Measurements from ENCODE around the gene PCBD2. TPM values are rescaled to one million over a fixed set of nuclear protein-coding genes. Genes with fewer than 3 reads are reported as not detected.

PCBD2 gene
- total and polyA plus RNA-seq, 2 of the 4 experiments (the other 2 are of a cell fraction) = 2.2 to 2.7 TPM

DNA sequence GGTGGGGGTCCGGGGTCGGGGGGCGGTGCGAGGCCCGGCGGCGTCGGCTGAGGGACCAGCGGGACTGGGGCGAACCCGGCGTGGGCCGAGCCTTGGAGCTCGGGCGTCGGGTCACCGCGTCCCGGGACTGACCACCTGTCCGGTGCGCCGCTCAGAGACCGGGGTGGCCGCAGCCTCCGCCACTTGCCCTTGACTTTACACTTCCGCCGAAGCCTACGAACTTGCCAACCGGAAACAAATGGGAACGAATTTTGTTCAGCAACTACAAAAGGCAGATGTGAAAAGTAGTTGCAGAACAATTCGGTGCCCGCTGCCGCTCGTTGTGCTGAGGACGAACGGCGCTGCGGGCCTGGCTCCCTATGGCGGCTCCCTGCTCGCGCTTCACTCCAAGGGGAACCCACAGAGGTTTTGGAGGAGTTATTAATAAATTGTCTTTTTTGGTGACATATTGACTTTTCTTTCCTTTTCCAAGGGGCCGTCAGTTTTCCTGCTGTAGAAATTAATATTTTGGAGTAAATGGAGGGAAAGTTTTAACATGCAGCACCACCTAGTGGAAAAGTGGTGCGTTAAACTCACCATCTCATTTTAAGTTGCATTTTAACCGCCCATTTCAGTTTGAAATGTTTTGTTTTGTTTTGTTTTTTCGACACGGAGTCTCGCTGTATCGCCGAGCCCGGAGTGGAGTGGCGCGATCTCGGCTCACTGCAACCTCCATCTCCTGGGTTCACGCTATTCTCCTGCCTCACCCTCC, 490 bp downstream of the PCBD2 start:
- peak overlapping the region; percentile 68 for H3K9ac ChIP-seq (ENCODE audit: low read depth, low read length)
- CTCF ChIA-PET = interaction anchor here (0.6 to 1.3 kb wide), 4 partner anchors 42 to 289 kb away, joined by 3 to 5 read pairs (median 4); no protein-coding TSS in a partner anchor
- H3K23ac ChIP-seq (ENCODE audit: low read depth, low read length) = peak overlapping the region; percentile 4; the same call in 1 of the 2 replicates
- no peaks in the 10 kb centered on the region for H3K9me3 ChIP-seq (ENCODE audit: control insufficient read depth, insufficient read depth, low read length)
- H2AK5ac ChIP-seq (ENCODE audit: low read depth, low read length) = no peak overlapping the region
- H3K4ac ChIP-seq (ENCODE audit: low read depth, low read length) = peak overlapping the region; percentile 80
- no peak overlapping the region for H2BK20ac ChIP-seq (ENCODE audit: low read depth, low read length)
- peak overlapping the region; percentile 80 for H3K4me3 ChIP-seq (ENCODE audit: insufficient read depth, low read depth, low read length)
- peak overlapping the region; percentile 97 for H2AK9ac ChIP-seq (replicated peaks; ENCODE audit: low read depth, low read length, poor library complexity)
- dilution Hi-C loops (cut with HindIII; ENCODE audit: low sequenced_read_pairs, unreplicated experiment) (no loop called here), in situ Hi-C loops (cut with MboI; ENCODE audit: low sequenced_read_pairs) (no loop called here), intact Hi-C loops (cut with micrococcal nuclease) (loop anchor here (1.0 to 5.0 kb wide), 5 partner anchors 31 to 427 kb away; partner anchors contain the start of genes CAMLG and TXNDC15)
- peaks cover 2% of the 10 kb centered on the region for H3K36me3 ChIP-seq (ENCODE audit: control insufficient read depth, insufficient read depth, low read length)
- H3K9me1 ChIP-seq (ENCODE audit: insufficient read depth, low read length) = no peaks in the 10 kb centered on the region
- H3K27me3 ChIP-seq (ENCODE audit: control insufficient read depth, insufficient read depth, low read length) = no peaks in the 10 kb centered on the region
- H3K79me1 ChIP-seq (ENCODE audit: low read depth in 1 of 2, low read length in 2 of 2) = peaks cover 6 to 19% of the 10 kb centered on the region in 2 experiments
- H4K5ac ChIP-seq (ENCODE audit: low read depth, low read length) = peak overlapping the region; percentile 22
- peak overlapping the region; percentile 92 for H2BK5ac ChIP-seq (ENCODE audit: low read depth, low read length, poor library complexity, severe bottlenecking)
- H2AFZ ChIP-seq (replicated peaks; ENCODE audit: low read length, poor library complexity) = peak overlapping the region; percentile 99
- peak overlapping the region; percentile 64; the same call in 1 of the 2 replicates for H2BK120ac ChIP-seq (ENCODE audit: low read depth, low read length)
- POLR2A ChIA-PET (ENCODE audit: unreplicated experiment) = no interaction called here
- DNase-seq = peak; percentile 74
- H3K27ac ChIP-seq (ENCODE audit: insufficient read depth, low read length) = peak overlapping the region; percentile 91
- 0 out of 2 replicates have a peak overlapping the region, but pooled peaks have one; percentile 73 for H4K91ac ChIP-seq (ENCODE audit: insufficient read depth, low read depth, low read length)
- H4K20me1 ChIP-seq (ENCODE audit: insufficient read depth, low read length) = peaks cover 3% of the 10 kb centered on the region; the same call in 1 of the 2 replicates
- H2BK15ac ChIP-seq (ENCODE audit: low read depth, low read length) = no peak overlapping the region; the same call in 2 of the 3 replicates
- 0% methylated on average over 6 of the region's 54 CpGs; no CpG with 5 or more reads in 1 of the 2 experiments for WGBS, 2 experiments (ENCODE audit: extremely low coverage in 2 of 2, insufficient read length in 1 of 2)
- no TSS peak for BruUV-seq (replicated peaks)
- no peak overlapping the region for H3K18ac ChIP-seq (ENCODE audit: low read depth, low read length)
- H3K56ac ChIP-seq (ENCODE audit: extremely low read depth, insufficient read depth, low read length) = peak overlapping the region; percentile 69; the same call in 1 of the 2 replicates
- TF ChIP-seq, protein P1, sequence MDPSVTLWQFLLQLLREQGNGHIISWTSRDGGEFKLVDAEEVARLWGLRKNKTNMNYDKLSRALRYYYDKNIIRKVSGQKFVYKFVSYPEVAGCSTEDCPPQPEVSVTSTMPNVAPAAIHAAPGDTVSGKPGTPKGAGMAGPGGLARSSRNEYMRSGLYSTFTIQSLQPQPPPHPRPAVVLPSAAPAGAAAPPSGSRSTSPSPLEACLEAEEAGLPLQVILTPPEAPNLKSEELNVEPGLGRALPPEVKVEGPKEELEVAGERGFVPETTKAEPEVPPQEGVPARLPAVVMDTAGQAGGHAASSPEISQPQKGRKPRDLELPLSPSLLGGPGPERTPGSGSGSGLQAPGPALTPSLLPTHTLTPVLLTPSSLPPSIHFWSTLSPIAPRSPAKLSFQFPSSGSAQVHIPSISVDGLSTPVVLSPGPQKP (IDR thresholded peaks at IDR 0.05; ENCODE audit: borderline replicate concordance, low read depth, low read length) = no peak
- TF ChIP-seq MAZ (IDR thresholded peaks at IDR 0.05; ENCODE audit: borderline replicate concordance, low read depth, low read length) (no peak), POLR2A (IDR thresholded peaks at IDR 0.05; ENCODE audit: low read depth, low read length) (no peak; the same call in 1 of the 2 replicates), RCOR1 (IDR thresholded peaks at IDR 0.05; ENCODE audit: insufficient replicate concordance, low read length) (no peak), SMC3 (IDR thresholded peaks at IDR 0.05; ENCODE audit: low read depth, low read length) (peak; percentile 39), FOS (IDR thresholded peaks at IDR 0.05; ENCODE audit: low read depth, low read length) (no peak), BHLHE40 (IDR thresholded peaks at IDR 0.05; ENCODE audit: low read depth, low read length) (no peak), RAD21 (IDR thresholded peaks at IDR 0.05; ENCODE audit: low read length) (peak; percentile 70), NFE2L2 (IDR thresholded peaks at IDR 0.05; ENCODE audit: low read depth, low read length) (no peak)
- TF ChIP-seq, protein P2, sequence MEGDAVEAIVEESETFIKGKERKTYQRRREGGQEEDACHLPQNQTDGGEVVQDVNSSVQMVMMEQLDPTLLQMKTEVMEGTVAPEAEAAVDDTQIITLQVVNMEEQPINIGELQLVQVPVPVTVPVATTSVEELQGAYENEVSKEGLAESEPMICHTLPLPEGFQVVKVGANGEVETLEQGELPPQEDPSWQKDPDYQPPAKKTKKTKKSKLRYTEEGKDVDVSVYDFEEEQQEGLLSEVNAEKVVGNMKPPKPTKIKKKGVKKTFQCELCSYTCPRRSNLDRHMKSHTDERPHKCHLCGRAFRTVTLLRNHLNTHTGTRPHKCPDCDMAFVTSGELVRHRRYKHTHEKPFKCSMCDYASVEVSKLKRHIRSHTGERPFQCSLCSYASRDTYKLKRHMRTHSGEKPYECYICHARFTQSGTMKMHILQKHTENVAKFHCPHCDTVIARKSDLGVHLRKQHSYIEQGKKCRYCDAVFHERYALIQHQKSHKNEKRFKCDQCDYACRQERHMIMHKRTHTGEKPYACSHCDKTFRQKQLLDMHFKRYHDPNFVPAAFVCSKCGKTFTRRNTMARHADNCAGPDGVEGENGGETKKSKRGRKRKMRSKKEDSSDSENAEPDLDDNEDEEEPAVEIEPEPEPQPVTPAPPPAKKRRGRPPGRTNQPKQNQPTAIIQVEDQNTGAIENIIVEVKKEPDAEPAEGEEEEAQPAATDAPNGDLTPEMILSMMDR (conservative IDR thresholded peaks at IDR 0.05; ENCODE audit: low read depth, low read length) = peak; percentile 74
- TF ChIP-seq, protein P3, sequence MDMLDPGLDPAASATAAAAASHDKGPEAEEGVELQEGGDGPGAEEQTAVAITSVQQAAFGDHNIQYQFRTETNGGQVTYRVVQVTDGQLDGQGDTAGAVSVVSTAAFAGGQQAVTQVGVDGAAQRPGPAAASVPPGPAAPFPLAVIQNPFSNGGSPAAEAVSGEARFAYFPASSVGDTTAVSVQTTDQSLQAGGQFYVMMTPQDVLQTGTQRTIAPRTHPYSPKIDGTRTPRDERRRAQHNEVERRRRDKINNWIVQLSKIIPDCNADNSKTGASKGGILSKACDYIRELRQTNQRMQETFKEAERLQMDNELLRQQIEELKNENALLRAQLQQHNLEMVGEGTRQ (IDR thresholded peaks at IDR 0.05; ENCODE audit: low read depth, low read length) = no peak
- peak overlapping the region; percentile 82 to 85; a peak in 3 of 4 replicates for H4K8ac ChIP-seq (ENCODE audit: low read depth in 2 of 2, low read length in 2 of 2)
- peak overlapping the region; percentile 88 for H3K14ac ChIP-seq (replicated peaks; ENCODE audit: low read depth, low read length)
- no peaks in the 10 kb centered on the region for H3K4me1 ChIP-seq (ENCODE audit: control insufficient read depth, insufficient read depth, low read length)
- peak; percentile 10 for ATAC-seq (ENCODE audit: low read depth)
- peak overlapping the region; percentile 89 for H3K4me2 ChIP-seq (ENCODE audit: low read depth, low read length)

Measured in IMR-90 (cell line).